Measurements from ENCODE around the gene ADIG.

ADIG gene

GRCh38 chr20:38581013-38581412 lies at the start of gene ADIG:
TSS of gene ADIG (plus strand) at chr20:38581197. CDS start at chr20:38581251, 54 bp downstream.
- no peak for DNase-seq

- no peak for DNase-seq
Measured at GRCh38 chr20:38534756-38535155, 46.2 kb upstream of the ADIG start.

GRCh38 chr20:38536310-38536709 lies 44.7 kb upstream of the ADIG start:
- DNase-seq: no peak

DNA sequence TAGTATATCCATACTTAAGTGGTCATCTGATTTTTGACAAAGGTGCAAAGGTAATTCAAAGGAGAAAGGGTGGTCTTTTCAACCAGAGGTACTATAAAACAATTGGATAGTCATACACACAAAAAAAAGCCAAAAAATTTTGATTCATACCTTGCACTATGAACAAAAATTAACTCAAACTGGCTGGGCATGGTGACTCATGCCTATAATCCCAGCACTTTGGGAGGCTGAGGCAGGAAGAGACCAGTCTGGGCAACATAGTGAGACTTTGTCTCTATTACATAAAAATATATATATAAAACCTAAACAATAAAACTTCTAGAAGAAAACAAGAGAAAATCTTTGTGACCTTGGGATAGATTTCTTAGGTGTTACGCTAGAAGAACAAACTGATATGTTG lies 43.8 kb upstream of the ADIG start:
- no peak for DNase-seq

- DNase-seq: no peak
Measured at GRCh38 chr20:38538789-38539188, 42.2 kb upstream of the ADIG start.

DNA sequence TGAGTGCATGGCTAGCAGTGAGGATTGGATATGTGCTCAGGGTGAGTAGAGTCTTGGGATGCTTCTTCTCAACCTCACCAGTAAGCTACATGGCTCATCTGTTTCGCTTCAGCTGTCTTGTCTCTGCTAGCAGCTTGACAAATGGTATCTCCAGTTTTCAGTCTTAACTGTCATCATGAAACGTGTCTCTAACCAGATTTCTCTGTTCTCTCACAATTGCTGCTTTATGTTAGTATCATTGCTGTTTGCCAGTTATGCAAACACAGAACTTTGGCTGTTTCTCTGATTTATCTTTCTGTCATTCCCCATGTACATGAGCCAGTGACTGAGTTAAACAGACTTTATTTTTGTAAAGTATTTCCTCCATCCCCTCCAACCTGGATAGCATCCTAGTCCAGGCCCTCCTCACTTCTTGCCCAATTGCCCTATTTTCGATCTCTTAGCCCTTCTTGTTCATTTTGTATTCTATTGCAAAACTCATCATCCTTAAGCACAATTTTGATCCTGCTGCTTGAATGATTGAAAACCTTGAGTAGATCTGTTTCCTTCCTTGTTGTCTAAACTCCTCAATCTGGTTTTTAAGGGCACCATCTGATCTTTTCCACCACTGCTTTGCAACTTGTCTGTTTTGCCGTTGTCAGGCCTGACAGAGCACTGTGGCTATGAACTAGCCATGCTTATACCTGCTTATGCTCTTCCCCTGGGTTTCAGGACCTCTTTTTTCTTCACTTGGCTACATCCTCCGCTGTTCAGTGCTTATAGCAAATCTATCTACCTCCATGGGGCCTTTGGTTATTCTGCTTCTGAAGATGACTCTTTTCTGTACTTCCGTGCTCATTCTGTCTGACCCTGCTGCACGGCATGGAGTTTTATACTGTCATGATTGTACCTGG lies 37.7 kb upstream of the ADIG start:
- no peak for DNase-seq

DNA sequence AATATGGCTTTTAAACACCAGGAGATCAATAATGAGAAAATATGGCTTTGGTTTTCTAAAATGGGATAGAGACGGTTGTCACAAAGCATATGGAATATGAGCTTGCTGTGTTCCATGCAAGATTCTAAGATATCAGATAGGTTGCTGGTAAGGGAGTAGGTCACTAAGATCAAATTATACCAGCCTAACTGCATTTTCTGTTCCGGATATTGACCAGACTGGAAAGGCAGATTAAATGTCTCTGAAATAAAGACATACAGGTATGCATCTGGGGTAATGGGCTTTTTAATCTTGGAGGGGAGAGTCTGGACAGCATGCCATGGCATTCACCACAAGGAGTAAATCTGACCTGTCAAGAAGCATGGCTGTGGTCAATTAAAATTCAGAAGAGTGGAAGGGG lies 35.2 kb upstream of the ADIG start:
- no peak for DNase-seq

GRCh38 chr20:38547288-38548085 lies 33.5 kb upstream of the ADIG start:
- no peak for DNase-seq

- DNase-seq: no peak
Measured at GRCh38 chr20:38548356-38549083, 32.5 kb upstream of the ADIG start.

DNA sequence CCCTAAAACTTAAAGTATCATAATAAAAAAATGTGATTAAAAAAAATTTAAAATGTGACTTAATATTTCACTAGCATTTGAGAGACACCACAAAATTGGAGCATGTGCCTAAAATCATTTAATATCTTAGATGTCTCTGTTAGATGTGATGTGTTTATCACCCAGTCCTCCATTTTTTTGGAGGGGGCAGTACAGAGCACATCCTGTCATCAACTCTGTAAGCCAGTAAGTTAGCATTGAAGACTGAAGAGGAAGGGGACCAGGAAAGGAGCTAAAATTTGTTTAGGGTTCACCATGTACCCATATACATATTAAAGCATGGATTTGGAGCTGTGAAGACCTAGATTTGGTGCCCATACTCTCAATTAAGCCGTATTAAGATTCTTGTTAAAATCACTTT lies 30.7 kb upstream of the ADIG start:
- DNase-seq: no peak

DNA sequence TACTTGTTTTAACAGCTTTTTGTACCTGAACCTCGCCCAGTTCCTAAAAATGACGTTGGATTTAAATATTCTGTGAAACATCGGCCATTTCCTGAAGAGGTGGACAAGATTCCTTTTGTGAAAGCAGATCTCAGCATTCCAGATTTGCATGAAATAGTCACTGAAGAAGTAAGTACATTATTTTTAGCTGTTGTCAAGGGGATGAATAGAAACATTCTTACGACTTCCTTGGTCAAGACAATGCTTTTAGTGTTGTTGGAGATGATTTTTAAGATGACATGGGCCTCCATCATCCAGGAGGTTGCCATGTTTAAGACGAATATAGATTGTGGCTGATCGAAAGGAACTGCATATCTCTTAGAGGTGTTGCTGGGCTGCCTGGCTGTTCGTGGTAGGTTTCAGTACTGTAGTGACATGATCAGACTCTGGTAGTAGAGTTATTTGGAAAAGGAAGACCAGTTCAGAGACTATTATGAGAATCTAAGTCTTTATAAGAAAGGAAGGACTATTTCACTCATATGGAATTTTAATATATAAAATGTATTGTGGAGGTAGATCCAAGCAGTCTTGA lies 29.9 kb upstream of the ADIG start:
- DNase-seq: no peak

DNA sequence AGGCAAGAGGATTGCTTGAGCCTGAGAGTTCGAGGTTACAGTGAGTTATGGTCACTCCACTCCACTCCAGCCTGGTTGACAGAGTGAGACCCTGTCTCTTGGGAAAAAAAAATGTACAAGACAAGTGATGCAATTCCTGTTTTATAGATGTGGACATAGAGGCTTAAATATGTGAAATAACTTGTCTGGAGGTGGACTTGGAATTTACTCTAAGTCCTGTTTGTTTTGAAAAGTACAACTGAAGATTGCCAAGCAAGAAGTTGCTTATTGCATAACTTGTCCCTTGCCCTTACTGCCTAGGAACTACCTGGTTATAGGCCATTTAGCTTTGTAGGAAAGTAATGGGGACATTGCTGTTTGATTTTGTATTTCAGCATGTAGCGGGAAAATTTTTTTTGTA lies 26.0 kb upstream of the ADIG start:
- no peak for DNase-seq

DNA sequence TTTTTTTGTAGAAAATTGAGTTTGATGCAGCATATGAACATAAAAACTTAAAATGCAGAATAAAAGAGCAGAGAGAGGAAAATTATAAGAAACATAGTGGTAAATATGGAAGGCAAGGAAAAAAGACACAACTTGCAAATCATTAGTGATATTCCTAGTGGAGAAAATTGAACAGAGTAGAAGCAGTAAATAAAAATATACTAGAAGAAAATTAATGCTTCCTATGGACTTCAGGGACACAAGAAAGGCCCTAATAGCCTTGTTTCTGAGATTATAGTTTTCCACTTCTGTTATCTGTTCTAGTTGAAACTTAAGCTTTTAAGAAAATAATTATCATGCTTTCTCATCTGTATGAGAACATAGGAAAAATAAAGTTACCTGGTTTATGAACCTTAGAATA lies 25.6 kb upstream of the ADIG start:
- DNase-seq: no peak

GRCh38 chr20:38557174-38557573 lies 23.8 kb upstream of the ADIG start:
- no peak for DNase-seq

GRCh38 chr20:38558596-38559360 lies 22.2 kb upstream of the ADIG start:
- DNase-seq: no peak

DNA sequence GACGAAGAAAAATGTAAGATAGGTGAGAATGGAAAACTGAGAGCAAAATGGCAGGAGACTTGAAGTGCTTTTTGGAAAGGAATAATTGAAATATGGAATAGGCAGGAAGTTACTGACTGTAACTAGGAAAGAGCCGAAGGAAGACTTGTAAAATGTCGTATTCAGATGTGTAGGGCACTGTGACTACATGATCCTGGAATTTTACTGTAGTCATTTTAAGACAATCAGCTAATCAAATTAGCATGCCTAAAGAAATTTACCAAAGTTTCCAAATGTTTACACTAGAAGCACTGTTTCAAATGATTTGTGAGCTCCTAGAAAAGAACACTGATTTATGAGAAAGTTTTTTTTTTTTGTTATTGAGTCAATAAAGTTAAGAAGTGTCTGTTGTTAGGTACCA lies 21.2 kb upstream of the ADIG start:
- DNase-seq: no peak

- DNase-seq: no peak
Measured at GRCh38 chr20:38563802-38564431, 17.1 kb upstream of the ADIG start.

DNA sequence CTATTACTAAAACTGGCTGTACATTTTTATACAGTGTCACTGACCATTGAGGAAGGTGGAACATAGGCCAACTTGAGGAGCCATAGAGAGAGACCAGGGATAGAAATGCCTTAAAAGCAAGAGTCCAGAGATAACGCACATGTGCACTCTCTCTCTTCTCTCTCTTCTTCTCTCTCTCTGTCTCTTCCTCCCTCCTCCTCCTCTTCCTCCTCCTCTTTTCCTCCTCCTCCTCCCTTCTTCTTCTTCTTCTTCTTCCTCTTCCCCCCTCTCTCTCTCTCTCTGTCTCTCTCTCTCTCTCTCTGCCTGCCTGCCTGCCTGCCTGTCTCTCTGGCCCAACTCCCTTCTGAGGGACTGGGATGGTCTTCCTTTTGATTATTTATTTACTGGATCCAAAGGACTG lies 16.3 kb upstream of the ADIG start:
- DNase-seq: no peak

DNA sequence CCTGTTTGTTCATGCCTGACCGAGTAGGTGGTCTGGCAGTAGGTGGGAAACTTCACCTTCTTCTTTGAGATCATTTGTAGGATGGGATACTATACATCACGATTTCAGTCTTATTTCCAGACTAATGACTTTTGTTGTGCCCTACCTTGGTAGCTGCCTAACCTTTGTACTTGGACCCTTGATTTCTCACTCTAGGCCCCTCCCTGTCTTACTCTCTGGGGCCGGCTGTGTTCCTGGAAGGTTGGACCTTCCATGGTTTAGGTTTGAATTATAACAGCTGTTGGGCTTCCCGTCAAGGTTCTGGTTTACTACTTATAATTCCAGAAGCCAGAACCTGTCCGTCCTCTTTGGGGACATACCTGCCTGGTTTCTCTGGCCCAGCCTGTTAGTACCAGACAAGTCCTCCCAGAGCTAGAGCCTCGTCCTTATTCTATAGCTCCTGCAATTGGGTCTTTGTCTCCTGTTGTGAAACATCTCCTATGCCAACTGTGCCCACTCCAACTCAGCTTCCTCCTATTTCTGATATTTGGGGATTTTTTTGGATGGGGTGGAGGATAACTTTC lies 14.9 kb upstream of the ADIG start:
- DNase-seq: no peak

GRCh38 chr20:38569747-38570525 lies 11.1 kb upstream of the ADIG start:
- DNase-seq: no peak

- no peak for DNase-seq
Measured at GRCh38 chr20:38573413-38573812, 7.6 kb upstream of the ADIG start.
